ENCODE data around the gene GNAS. TPM values are rescaled to one million over a fixed set of nuclear protein-coding genes. Genes with fewer than 3 reads are reported as not detected.

The GNAS gene
- polyA plus RNA-seq, 1 donor: 930 TPM

- Histone ChIP-seq H3K4me1 (ENCODE audit: control insufficient read depth, insufficient read depth, low read length) (peaks cover 8% of the 10 kb centered on the region), H3K9me3 (ENCODE audit: control insufficient read depth, low read depth, low read length) (peaks cover 5% of the 10 kb centered on the region), H3K27ac (ENCODE audit: low read length) (no peak overlapping the region), H3K4me3 (ENCODE audit: low read length) (peak overlapping the region; percentile 43), H3K27me3 (ENCODE audit: control insufficient read depth, insufficient read depth, low read length) (no peaks in the 10 kb centered on the region), H3K36me3 (ENCODE audit: control insufficient read depth, insufficient read depth, low read length) (no peaks in the 10 kb centered on the region)
- DNase-seq: no peak
- 37% methylated on average over 3 of the region's 35 CpGs for WGBS (ENCODE audit: insufficient coverage, low lambda C conversion rate)
Measured at GRCh38 chr20:58889334-58889760, 36.8 kb downstream of the GNAS start.

- no peaks in the 10 kb centered on the region for H3K36me3 ChIP-seq (ENCODE audit: control insufficient read depth, insufficient read depth, low read length)
- H3K27me3 ChIP-seq (ENCODE audit: control insufficient read depth, insufficient read depth, low read length): no peaks in the 10 kb centered on the region
- peaks cover 10% of the 10 kb centered on the region for H3K4me1 ChIP-seq (ENCODE audit: control insufficient read depth, insufficient read depth, low read length)
- H3K27ac ChIP-seq (ENCODE audit: low read length): peak overlapping the region; percentile 81
- peak overlapping the region; percentile 48 for H3K4me3 ChIP-seq (ENCODE audit: low read length)
- peaks cover 5% of the 10 kb centered on the region for H3K9me3 ChIP-seq (ENCODE audit: control insufficient read depth, low read depth, low read length)
- no CpG with 5 or more reads among the region's 91 CpGs for WGBS (ENCODE audit: insufficient coverage, low lambda C conversion rate)
- peak in 1 of 2 donors; percentile 44 for DNase-seq
Measured at GRCh38 chr20:58889798-58890517, 37.4 kb downstream of the GNAS start.

GRCh38 chr20:58890518-58891085 lies 38.1 kb downstream of the GNAS start:
- peak; percentile 78 to 88 for DNase-seq
- H3K36me3 ChIP-seq (ENCODE audit: control insufficient read depth, insufficient read depth, low read length): no peaks in the 10 kb centered on the region
- peaks cover 13% of the 10 kb centered on the region for H3K4me1 ChIP-seq (ENCODE audit: control insufficient read depth, insufficient read depth, low read length)
- no CpG with 5 or more reads among the region's 64 CpGs for WGBS (ENCODE audit: insufficient coverage, low lambda C conversion rate)
- peak overlapping the region; percentile 81 for H3K27ac ChIP-seq (ENCODE audit: low read length)
- H3K9me3 ChIP-seq (ENCODE audit: control insufficient read depth, low read depth, low read length): peaks cover 5% of the 10 kb centered on the region
- peak overlapping the region; percentile 48 for H3K4me3 ChIP-seq (ENCODE audit: low read length)
- no peaks in the 10 kb centered on the region for H3K27me3 ChIP-seq (ENCODE audit: control insufficient read depth, insufficient read depth, low read length)

- Histone ChIP-seq H3K9me3 (ENCODE audit: control insufficient read depth, low read depth, low read length) (peaks cover 5% of the 10 kb centered on the region), H3K4me1 (ENCODE audit: control insufficient read depth, insufficient read depth, low read length) (peaks cover 16% of the 10 kb centered on the region), H3K4me3 (ENCODE audit: low read length) (peak overlapping the region; percentile 92), H3K36me3 (ENCODE audit: control insufficient read depth, insufficient read depth, low read length) (peaks cover 4% of the 10 kb centered on the region), H3K27me3 (ENCODE audit: control insufficient read depth, insufficient read depth, low read length) (no peaks in the 10 kb centered on the region), H3K27ac (ENCODE audit: low read length) (peak overlapping the region; percentile 83)
- WGBS (ENCODE audit: insufficient coverage, low lambda C conversion rate): no CpG with 5 or more reads among the region's 105 CpGs
- DNase-seq: peak in 1 of 2 donors; percentile 85
Measured at GRCh38 chr20:58891086-58891717, 38.7 kb downstream of the GNAS start.

GRCh38 chr20:58891718-58892140 lies 39.2 kb downstream of the GNAS start:
- H3K4me1 ChIP-seq (ENCODE audit: control insufficient read depth, insufficient read depth, low read length): peaks cover 16% of the 10 kb centered on the region
- peak; percentile 23 to 64 for DNase-seq
- peaks cover 5% of the 10 kb centered on the region for H3K9me3 ChIP-seq (ENCODE audit: control insufficient read depth, low read depth, low read length)
- H3K27me3 ChIP-seq (ENCODE audit: control insufficient read depth, insufficient read depth, low read length): no peaks in the 10 kb centered on the region
- peak overlapping the region; percentile 92 for H3K4me3 ChIP-seq (ENCODE audit: low read length)
- peak overlapping the region; percentile 97 for H3K27ac ChIP-seq (ENCODE audit: low read length)
- no CpG with 5 or more reads among the region's 55 CpGs for WGBS (ENCODE audit: insufficient coverage, low lambda C conversion rate)
- peaks cover 9% of the 10 kb centered on the region for H3K36me3 ChIP-seq (ENCODE audit: control insufficient read depth, insufficient read depth, low read length)

GRCh38 chr20:58892141-58892931 lies 39.8 kb downstream of the GNAS start:
- WGBS (ENCODE audit: insufficient coverage, low lambda C conversion rate): 0% methylated on average over 1 of the region's 49 CpGs
- Histone ChIP-seq H3K27ac (ENCODE audit: low read length) (peak overlapping the region; percentile 97), H3K9me3 (ENCODE audit: control insufficient read depth, low read depth, low read length) (peaks cover 5% of the 10 kb centered on the region), H3K36me3 (ENCODE audit: control insufficient read depth, insufficient read depth, low read length) (peaks cover 9% of the 10 kb centered on the region), H3K27me3 (ENCODE audit: control insufficient read depth, insufficient read depth, low read length) (no peaks in the 10 kb centered on the region), H3K4me3 (ENCODE audit: low read length) (peak overlapping the region; percentile 92), H3K4me1 (ENCODE audit: control insufficient read depth, insufficient read depth, low read length) (peaks cover 16% of the 10 kb centered on the region)
- peak; percentile 59 to 75 for DNase-seq

GRCh38 chr20:58892932-58893224 lies 40.4 kb downstream of the GNAS start:
- Histone ChIP-seq H3K27ac (ENCODE audit: low read length) (peak overlapping the region; percentile 97), H3K36me3 (ENCODE audit: control insufficient read depth, insufficient read depth, low read length) (peaks cover 9% of the 10 kb centered on the region), H3K4me3 (ENCODE audit: low read length) (peak overlapping the region; percentile 92), H3K4me1 (ENCODE audit: control insufficient read depth, insufficient read depth, low read length) (peaks cover 16% of the 10 kb centered on the region), H3K27me3 (ENCODE audit: control insufficient read depth, insufficient read depth, low read length) (no peaks in the 10 kb centered on the region), H3K9me3 (ENCODE audit: control insufficient read depth, low read depth, low read length) (peaks cover 5% of the 10 kb centered on the region)
- DNase-seq: no peak
- WGBS (ENCODE audit: insufficient coverage, low lambda C conversion rate): no CpG with 5 or more reads among the region's 1 CpG

- no peaks in the 10 kb centered on the region for H3K27me3 ChIP-seq (ENCODE audit: control insufficient read depth, insufficient read depth, low read length)
- H3K36me3 ChIP-seq (ENCODE audit: control insufficient read depth, insufficient read depth, low read length): peaks cover 12% of the 10 kb centered on the region
- H3K27ac ChIP-seq (ENCODE audit: low read length): peak overlapping the region; percentile 97
- peaks cover 16% of the 10 kb centered on the region for H3K4me1 ChIP-seq (ENCODE audit: control insufficient read depth, insufficient read depth, low read length)
- H3K4me3 ChIP-seq (ENCODE audit: low read length): peak overlapping the region; percentile 2
- H3K9me3 ChIP-seq (ENCODE audit: control insufficient read depth, low read depth, low read length): peaks cover 2% of the 10 kb centered on the region
- 15% methylated on average over 2 of the region's 5 CpGs for WGBS (ENCODE audit: insufficient coverage, low lambda C conversion rate)
- peak; percentile 20 to 65 for DNase-seq
Measured at GRCh38 chr20:58893355-58894120, 41.0 kb downstream of the GNAS start.

- Histone ChIP-seq H3K27me3 (ENCODE audit: control insufficient read depth, insufficient read depth, low read length) (no peaks in the 10 kb centered on the region), H3K9me3 (ENCODE audit: control insufficient read depth, low read depth, low read length) (no peaks in the 10 kb centered on the region), H3K27ac (ENCODE audit: low read length) (no peak overlapping the region), H3K4me3 (ENCODE audit: low read length) (no peak overlapping the region), H3K36me3 (ENCODE audit: control insufficient read depth, insufficient read depth, low read length) (peaks cover 25% of the 10 kb centered on the region), H3K4me1 (ENCODE audit: control insufficient read depth, insufficient read depth, low read length) (peaks cover 16% of the 10 kb centered on the region)
- WGBS (ENCODE audit: insufficient coverage, low lambda C conversion rate): 80% methylated on average over 1 of the region's 5 CpGs
- no peak for DNase-seq
Measured at GRCh38 chr20:58894652-58895447, 42.3 kb downstream of the GNAS start.
